ENCODE measurements around the gene KRTAP24-1.

The KRTAP24-1 gene

DNA sequence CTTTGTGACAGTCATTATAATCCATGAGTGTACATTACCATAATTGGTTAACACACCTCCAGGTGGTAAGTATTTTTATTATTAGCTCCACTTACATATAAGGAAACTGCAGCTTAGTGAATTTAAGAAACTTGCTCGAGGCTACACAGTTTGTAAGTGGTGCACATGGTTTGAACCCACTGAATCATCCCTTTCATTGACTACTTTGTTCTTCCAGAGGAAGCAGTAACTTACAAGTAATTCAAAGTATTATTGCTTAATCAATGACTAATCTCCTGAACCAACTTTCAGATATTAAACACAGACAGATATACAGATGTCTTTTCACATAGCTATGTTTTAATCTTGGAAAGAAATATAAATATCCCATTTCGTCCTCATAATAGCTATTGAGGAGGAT, 48.1 kb downstream of the KRTAP24-1 start:
- DNase-seq (ENCODE audit: low read depth) = peak; percentile 12

DNA sequence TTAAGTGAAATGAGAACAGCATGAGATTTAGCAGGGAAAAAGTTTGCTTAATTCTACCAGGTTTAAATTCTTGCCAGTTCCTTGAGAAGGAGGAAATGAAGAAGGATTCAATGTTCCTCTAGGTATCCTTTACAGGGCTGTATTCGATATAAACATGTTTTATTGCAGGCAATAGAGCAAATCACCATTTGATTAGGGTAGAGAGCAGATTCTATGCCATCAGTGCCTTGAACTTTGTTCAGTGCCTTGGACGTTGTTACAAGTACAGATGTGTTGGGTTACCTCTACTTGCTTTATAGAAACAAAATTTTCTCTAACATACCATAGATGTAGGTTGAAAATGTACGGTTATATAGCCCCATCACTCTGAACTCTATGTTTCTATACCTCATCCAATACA, 48.7 kb downstream of the KRTAP24-1 start:
- DNase-seq (ENCODE audit: low read depth) = no peak

DNA sequence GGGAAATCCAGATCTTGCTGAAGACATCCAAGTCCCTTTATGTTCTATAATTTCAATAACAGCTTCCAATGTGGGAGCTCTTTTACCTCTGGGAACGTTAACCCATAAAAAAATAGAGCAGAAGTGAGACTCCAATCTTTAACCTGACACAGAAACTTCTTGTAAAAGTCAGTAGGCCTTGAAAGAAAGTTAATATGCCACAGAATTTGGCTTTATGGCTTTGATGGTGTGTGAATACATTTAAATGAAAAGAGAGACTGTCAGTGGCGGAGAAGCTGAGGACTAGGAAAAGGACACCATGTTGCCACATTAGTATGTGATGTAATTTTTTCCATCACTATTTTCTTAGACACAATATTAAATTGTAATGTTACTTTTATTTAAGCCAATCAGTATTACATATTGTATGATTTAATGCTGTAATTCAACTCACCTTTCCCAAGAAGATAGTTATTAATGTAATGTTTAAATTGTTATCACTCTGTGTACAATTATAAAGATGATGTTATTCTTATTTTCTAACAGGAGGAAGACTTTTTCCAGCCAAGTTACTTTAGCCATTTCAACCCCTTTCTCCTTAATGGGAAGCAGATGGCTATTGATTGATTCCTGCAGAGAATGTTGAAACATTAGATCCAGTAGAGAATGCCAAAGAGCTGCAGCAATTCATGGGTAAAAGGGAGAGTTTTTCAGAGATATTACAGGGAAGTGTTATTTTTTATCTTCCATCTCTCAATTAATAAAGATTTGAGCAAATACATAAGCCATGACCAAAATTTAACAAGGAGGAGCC, 49.3 kb downstream of the KRTAP24-1 start:
- no peak for DNase-seq (ENCODE audit: low read depth)

DNA sequence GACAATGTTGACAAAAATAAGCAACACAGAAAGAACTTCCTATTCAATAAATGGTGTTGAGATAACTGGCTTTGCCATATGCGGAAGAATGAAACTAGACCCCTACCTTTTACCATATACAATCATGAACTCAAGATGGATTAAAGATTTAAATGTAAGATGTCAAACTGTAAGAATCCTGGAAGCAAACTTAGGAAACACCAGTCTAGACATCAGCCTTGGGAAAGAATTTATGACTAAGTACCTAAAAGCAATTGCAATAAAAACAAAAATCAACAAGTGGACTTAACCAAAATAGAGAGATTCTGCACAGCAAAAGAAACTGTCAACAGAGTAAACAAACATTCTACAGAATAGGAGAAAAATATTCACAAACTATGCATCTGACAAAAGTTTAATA, 50.7 kb downstream of the KRTAP24-1 start:
- peak; percentile 2 for DNase-seq (ENCODE audit: low read depth)
